Naive B cell (primary cell): Measurements from ENCODE around the gene TRAPPC6A. TPM values are rescaled to one million over a fixed set of nuclear protein-coding genes. Genes with fewer than 3 reads are reported as not detected.

Experiments
- ATAC-seq, 2 donors: fragments of 150-1000 bp; cut with Tn5 transposase; 2 replicates each; pipeline ENCODE4 v1.10.0; 2021; ENCODE audit warnings: low read depth in 2 of 2, mild to moderate bottlenecking in 2 of 2, moderate library complexity in 2 of 2
- DNase-seq: peaks from one replicate; pipeline ENCODE4 v3.0.0; 2022
- H3K27ac Mint-ChIP-seq, 6 donors: one replicate each; pipeline ENCODE4 v1.8.0; 2020 to 2022; ENCODE audit warnings: mild to moderate bottlenecking in 6 of 6, mixed read lengths in 6 of 6, moderate library complexity in 5 of 6, inconsistent platforms in 2 of 6
- H3K27me3 Mint-ChIP-seq, 3 donors: one replicate each; pipeline ENCODE4 v1.8.0; 2021 to 2022; ENCODE audit warnings: mixed read lengths in 3 of 3, mild to moderate bottlenecking in 1 of 3
- H3K36me3 Mint-ChIP-seq, 2 donors: one replicate each; pipeline ENCODE4 v1.8.0; 2020 to 2022; ENCODE audit warnings: mixed read lengths in 2 of 2, inconsistent platforms in 1 of 2, mild to moderate bottlenecking in 1 of 2
- H3K4me1 Mint-ChIP-seq, 3 donors: one replicate each; pipeline ENCODE4 v1.8.0; 2020 to 2022; ENCODE audit warnings: mixed read lengths in 3 of 3, inconsistent platforms in 1 of 3, mild to moderate bottlenecking in 1 of 3, moderate library complexity in 1 of 3
- H3K4me3 Mint-ChIP-seq, 8 donors: one replicate each; pipeline ENCODE4 v1.8.0; 2020 to 2022; ENCODE audit warnings: mild to moderate bottlenecking in 8 of 8, mixed read lengths in 8 of 8, moderate library complexity in 8 of 8, inconsistent platforms in 2 of 8
- H3K9me3 Mint-ChIP-seq, 7 donors: one replicate each; pipeline ENCODE4 v1.8.0; 2020 to 2022; ENCODE audit warnings: mixed read lengths in 7 of 7, mild to moderate bottlenecking in 5 of 7, inconsistent platforms in 2 of 7, moderate library complexity in 1 of 7
- polyA plus RNA-seq, 6 donors: library from polyadenylated mRNA; unstranded; fragments of 300-500 nt; fragmentation: Illumina TruSeq; gene quantifications; one replicate each; pipeline ENCODE4 v1.2.3, GENCODE V29; 2021; ENCODE audit warnings: low read depth in 6 of 6

TRAPPC6A gene
- polyA plus RNA-seq, 6 donors from 2014 or later = 114 to 248 (median 134) TPM

- peaks cover 15 to 78% (median 60%) of the 10 kb centered on the region in 3 donors for H3K27me3 Mint-ChIP-seq
- peaks cover 15 to 33% (median 32%) of the 10 kb centered on the region in 3 donors for H3K4me1 Mint-ChIP-seq
- H3K36me3 Mint-ChIP-seq = no peaks in the 10 kb centered on the region
- H3K4me3 Mint-ChIP-seq = no peak overlapping the region
- ATAC-seq (no peak), DNase-seq (no peak)
- peak overlapping the region in 1 of 6 donors; percentile 72 for H3K27ac Mint-ChIP-seq
- H3K9me3 Mint-ChIP-seq = no peaks in the 10 kb centered on the region
Observed at GRCh38 chr19:45156011-45156630, 21.9 kb downstream of the TRAPPC6A start.

- Mint-ChIP-seq H3K27me3 (peaks cover 15 to 62% (median 50%) of the 10 kb centered on the region in 3 donors), H3K36me3 (no peaks in the 10 kb centered on the region), H3K9me3 (no peaks in the 10 kb centered on the region), H3K4me1 (peaks cover 15 to 32% (median 25%) of the 10 kb centered on the region in 3 donors), H3K27ac (peak overlapping the region in 2 of 6 donors; percentile 57 to 59), H3K4me3 (peak overlapping the region; percentile 33 to 87 (median 82))
- DNase-seq = no peak
- ATAC-seq = no peak
Observed at GRCh38 chr19:45154064-45154827, 23.8 kb downstream of the TRAPPC6A start.

GRCh38 chr19:45153339-45154063 is 24.5 kb downstream of the TRAPPC6A start:
- H3K4me3 Mint-ChIP-seq = peak overlapping the region; percentile 79 to 88 (median 86)
- H3K4me1 Mint-ChIP-seq = peaks cover 15 to 32% (median 24%) of the 10 kb centered on the region in 3 donors
- H3K36me3 Mint-ChIP-seq = no peaks in the 10 kb centered on the region
- H3K27ac Mint-ChIP-seq = peak overlapping the region in 1 of 6 donors; percentile 57
- peak; percentile 19 for DNase-seq
- H3K9me3 Mint-ChIP-seq = no peaks in the 10 kb centered on the region
- peak; percentile 50 to 52 for ATAC-seq
- H3K27me3 Mint-ChIP-seq = peaks cover 15 to 55% (median 47%) of the 10 kb centered on the region in 3 donors

GRCh38 chr19:45152504-45153338 is 25.3 kb downstream of the TRAPPC6A start:
- H3K27ac Mint-ChIP-seq = peak overlapping the region in 1 of 6 donors; percentile 42
- H3K27me3 Mint-ChIP-seq = peaks cover 15 to 47% (median 39%) of the 10 kb centered on the region in 3 donors
- no peaks in the 10 kb centered on the region for H3K36me3 Mint-ChIP-seq
- ATAC-seq = peak; percentile 67 to 69
- no peaks in the 10 kb centered on the region for H3K9me3 Mint-ChIP-seq
- peaks cover 15 to 26% (median 18%) of the 10 kb centered on the region in 3 donors for H3K4me1 Mint-ChIP-seq
- DNase-seq = peak; percentile 38
- H3K4me3 Mint-ChIP-seq = peak overlapping the region; percentile 79 to 88 (median 84)

GRCh38 chr19:45151821-45152503 is 26.1 kb downstream of the TRAPPC6A start:
- Mint-ChIP-seq H3K9me3 (no peaks in the 10 kb centered on the region), H3K4me3 (peak overlapping the region in 7 of 8 donors; percentile 35 to 88 (median 79)), H3K27me3 (peaks cover 12 to 42% (median 33%) of the 10 kb centered on the region in 3 donors), H3K36me3 (no peaks in the 10 kb centered on the region), H3K4me1 (peaks cover 15 to 26% (median 18%) of the 10 kb centered on the region in 3 donors), H3K27ac (peak overlapping the region in 1 of 6 donors; percentile 57)
- ATAC-seq (peak in 1 of 2 donors; percentile 8), DNase-seq (no peak)

GRCh38 chr19:45151320-45151719 is 26.7 kb downstream of the TRAPPC6A start:
- no peaks in the 10 kb centered on the region for H3K36me3 Mint-ChIP-seq
- H3K9me3 Mint-ChIP-seq = no peaks in the 10 kb centered on the region
- ATAC-seq (no peak), DNase-seq (no peak)
- peaks cover 15 to 26% (median 18%) of the 10 kb centered on the region in 3 donors for H3K4me1 Mint-ChIP-seq
- peaks cover 10 to 36% (median 28%) of the 10 kb centered on the region in 3 donors for H3K27me3 Mint-ChIP-seq
- peak overlapping the region in 7 of 8 donors; percentile 35 to 86 (median 67) for H3K4me3 Mint-ChIP-seq
- no peak overlapping the region for H3K27ac Mint-ChIP-seq

GRCh38 chr19:45150751-45151281 is 27.2 kb downstream of the TRAPPC6A start:
- Mint-ChIP-seq H3K27me3 (peaks cover 10 to 32% (median 28%) of the 10 kb centered on the region in 3 donors), H3K27ac (peak overlapping the region in 1 of 6 donors; percentile 49), H3K9me3 (no peaks in the 10 kb centered on the region), H3K4me3 (peak overlapping the region in 2 of 8 donors; percentile 69 to 84), H3K36me3 (no peaks in the 10 kb centered on the region), H3K4me1 (peaks cover 15 to 26% (median 18%) of the 10 kb centered on the region in 3 donors)
- no peak for DNase-seq
- no peak for ATAC-seq

GRCh38 chr19:45150180-45150579 is 27.9 kb downstream of the TRAPPC6A start:
- H3K9me3 Mint-ChIP-seq = no peaks in the 10 kb centered on the region
- no peak for DNase-seq
- H3K36me3 Mint-ChIP-seq = no peaks in the 10 kb centered on the region
- peaks cover 15 to 26% (median 18%) of the 10 kb centered on the region in 3 donors for H3K4me1 Mint-ChIP-seq
- peak overlapping the region in 1 of 8 donors; percentile 35 for H3K4me3 Mint-ChIP-seq
- ATAC-seq = no peak
- H3K27me3 Mint-ChIP-seq = peaks cover 10 to 27% (median 23%) of the 10 kb centered on the region in 3 donors
- peak overlapping the region in 1 of 6 donors; percentile 49 for H3K27ac Mint-ChIP-seq

- no peaks in the 10 kb centered on the region for H3K9me3 Mint-ChIP-seq
- H3K4me1 Mint-ChIP-seq = peaks cover 13 to 23% (median 16%) of the 10 kb centered on the region in 3 donors
- no peak for DNase-seq
- H3K27ac Mint-ChIP-seq = peak overlapping the region in 2 of 6 donors; percentile 33 to 56
- peak overlapping the region in 1 of 8 donors; percentile 6 for H3K4me3 Mint-ChIP-seq
- no peaks in the 10 kb centered on the region for H3K36me3 Mint-ChIP-seq
- ATAC-seq = no peak
- peaks cover 7 to 18% (median 16%) of the 10 kb centered on the region in 3 donors for H3K27me3 Mint-ChIP-seq
Observed at GRCh38 chr19:45149129-45149528, 28.9 kb downstream of the TRAPPC6A start.

- Mint-ChIP-seq H3K27me3 (peaks cover 4 to 12% (median 9%) of the 10 kb centered on the region in 3 donors), H3K9me3 (no peaks in the 10 kb centered on the region), H3K4me1 (peaks cover 9 to 13% (median 11%) of the 10 kb centered on the region in 3 donors), H3K36me3 (peaks cover 0 to 3% of the 10 kb centered on the region in 2 donors), H3K4me3 (no peak overlapping the region), H3K27ac (no peak overlapping the region)
- DNase-seq (no peak), ATAC-seq (no peak)
Observed at GRCh38 chr19:45147835-45148676, 30.0 kb downstream of the TRAPPC6A start.

- Mint-ChIP-seq H3K36me3 (peaks cover 0 to 12% of the 10 kb centered on the region in 2 donors), H3K4me1 (peaks cover 3 to 14% (median 4%) of the 10 kb centered on the region in 3 donors), H3K4me3 (peak overlapping the region in 1 of 8 donors; percentile 12), H3K27me3 (peaks cover 0 to 8% (median 4%) of the 10 kb centered on the region in 3 donors), H3K27ac (no peak overlapping the region), H3K9me3 (no peaks in the 10 kb centered on the region)
- no peak for ATAC-seq
- DNase-seq = no peak
Observed at GRCh38 chr19:45146741-45147205, 31.3 kb downstream of the TRAPPC6A start.
